GM10248 (cell line): ENCODE data around the gene HEATR5B.

Source experiments
- CTCF ChIA-PET: fragments of 300-600 bp; sonication (Branson Sonifier 250); formaldehyde crosslinking; extraction: SDS; loops from one replicate; lab custom pipeline; 2021; ENCODE audit warnings: antibody characterized with exemption; lab: Yijun Ruan, JAX
- POLR2A ChIA-PET: fragments of 350-650 bp; sonication (Branson Sonifier 250); formaldehyde crosslinking; extraction: SDS; loops from one replicate; lab custom pipeline; 2020; ENCODE audit warnings: antibody characterized with exemption; lab: Yijun Ruan, JAX
- DNase-seq: peaks from one replicate; pipeline ENCODE4 v3.0.0; 2012; ENCODE audit errors: extremely low spot score
- CTCF ChIP-seq: IDR thresholded peaks from 2 replicates; pipeline ENCODE4 v1.5.1; 2012; ENCODE audit warnings: mild to moderate bottlenecking, low read depth; ENCODE audit errors: extremely low read depth, missing control alignments, control extremely low read depth

Gene HEATR5B

GRCh38 chr2:36967236-36967876 is 116.8 kb downstream of the HEATR5B start:
- TF ChIP-seq CTCF: no peak
- POLR2A ChIA-PET: no interaction called here
- no peak for DNase-seq
- CTCF ChIA-PET: interaction anchor here (1.2 kb wide), 1 partner anchor 16 kb away, joined by 3 read pairs; no protein-coding TSS in a partner anchor

GRCh38 chr2:36966370-36967235 is 117.6 kb downstream of the HEATR5B start, which contains the start of gene STRN:
Gene STRN, minus strand, starts transcription at chr2:36966536. Its CDS starts 73 bp downstream, at chr2:36966463.
- POLR2A ChIA-PET: no interaction called here
- peak; percentile 99 for DNase-seq
- no peak for TF ChIP-seq CTCF
- CTCF ChIA-PET: interaction anchor here (1.2 kb wide), 1 partner anchor 15 kb away, joined by 3 read pairs; no protein-coding TSS in a partner anchor

- TF ChIP-seq CTCF: no peak
- ChIA-PET CTCF (no interaction called here), POLR2A (no interaction called here)
- DNase-seq: peak; percentile 56
Measured at GRCh38 chr2:36965751-36966369, 118.3 kb downstream of the HEATR5B start.

- CTCF ChIA-PET: no interaction called here
- no peak for TF ChIP-seq CTCF
- POLR2A ChIA-PET: no interaction called here
- no peak for DNase-seq
Measured at GRCh38 chr2:36965206-36965605, 119.0 kb downstream of the HEATR5B start.

GRCh38 chr2:36964496-36965058 is 119.6 kb downstream of the HEATR5B start:
- POLR2A ChIA-PET: no interaction called here
- TF ChIP-seq CTCF: no peak

GRCh38 chr2:36963734-36964133 is 120.4 kb downstream of the HEATR5B start:
- ChIA-PET POLR2A (no interaction called here), CTCF (interaction anchor here (1.5 kb wide), 1 partner anchor 23 kb away, joined by 5 read pairs; no protein-coding TSS in a partner anchor)
- no peak for TF ChIP-seq CTCF
- no peak for DNase-seq

More at GRCh38 chr2:36964496-36965058, 119.6 kb downstream of the HEATR5B start:
- no peak for DNase-seq
- CTCF ChIA-PET: interaction anchor here (1.5 kb wide), 1 partner anchor 23 kb away, joined by 5 read pairs; no protein-coding TSS in a partner anchor
